PC-9 (cell line): Measurements from ENCODE around the gene NKAIN2. TPM values are rescaled to one million over a fixed set of nuclear protein-coding genes. Genes with fewer than 3 reads are reported as not detected.

Experiments
- BruUV-seq: library from RNA; stranded (reverse); fragments of 400-500 nt; replicated peaks from 2 replicates; lab custom pipeline; 2021; lab: Mats Ljungman, UMichigan
- CTCF ChIA-PET: fragments of 300-600 bp; sonication (Branson Sonifier 250); formaldehyde crosslinking; loops from one replicate; lab custom pipeline; 2022; ENCODE audit warnings: antibody characterized with exemption; lab: Charles Lee
- POLR2A ChIA-PET: fragments of 300-600 bp; sonication (Branson Sonifier 250); formaldehyde crosslinking; loops from one replicate; lab custom pipeline; 2022; ENCODE audit warnings: antibody characterized with exemption; ENCODE audit not compliant: unreplicated experiment; lab: Charles Lee
- DNase-seq, 2 experiments: peaks; one replicate each; pipeline versions ENCODE4 v3.0.0 to v3.0.0-alpha.2; 2015 to 2022; ENCODE audit warnings: mixed read lengths in 1 of 2
- H2AFZ ChIP-seq: fragments of 200-600 bp; sonication (generic); 2 replicates; pipeline ENCODE4 v1.8.1; 2017; ENCODE audit warnings: antibody characterized with exemption
- H3F3A ChIP-seq: fragments of 200-600 bp; sonication (generic); 2 replicates; pipeline ENCODE4 v1.8.1; 2017; ENCODE audit warnings: antibody characterized with exemption, mild to moderate bottlenecking, low read depth; ENCODE audit not compliant: insufficient read depth
- H3K27ac ChIP-seq: fragments of 200-600 bp; sonication (generic); 2 replicates; pipeline ENCODE4 v1.6.1; 2016; ENCODE audit warnings: mixed run types
- H3K27me3 ChIP-seq: fragments of 200-600 bp; sonication (generic); 2 replicates; pipeline ENCODE4 v1.6.1; 2016; ENCODE audit warnings: low read depth, mixed run types; ENCODE audit not compliant: insufficient read depth
- H3K36me3 ChIP-seq: fragments of 200-600 bp; sonication (generic); 2 replicates; pipeline ENCODE4 v1.6.1; 2016; ENCODE audit warnings: low read depth, mixed run types
- H3K4me1 ChIP-seq: fragments of 200-600 bp; sonication (generic); replicated peaks from 2 replicates; pipeline ENCODE4 v1.6.1; 2016; ENCODE audit warnings: mixed run types; ENCODE audit not compliant: insufficient read depth
- H3K4me2 ChIP-seq: fragments of 200-600 bp; sonication (generic); 2 replicates; pipeline ENCODE4 v1.6.1; 2017; ENCODE audit warnings: mixed run types
- H3K4me3 ChIP-seq: fragments of 200-600 bp; sonication (generic); 2 replicates; pipeline ENCODE4 v1.6.1; 2016; ENCODE audit warnings: mixed run types
- H3K79me2 ChIP-seq: fragments of 200-600 bp; sonication (generic); 2 replicates; pipeline ENCODE4 v1.6.1; 2017; ENCODE audit warnings: low read depth, mixed run types
- H3K9me2 ChIP-seq: fragments of 200-600 bp; sonication (generic); 2 replicates; pipeline ENCODE4 v1.8.1; 2017; ENCODE audit warnings: mild to moderate bottlenecking; ENCODE audit not compliant: insufficient read depth
- H3K9me3 ChIP-seq: fragments of 200-600 bp; sonication (generic); 2 replicates; pipeline ENCODE4 v1.8.1; 2016; ENCODE audit warnings: low read depth; ENCODE audit not compliant: insufficient read depth
- H4K20me1 ChIP-seq: fragments of 200-600 bp; sonication (generic); 2 replicates; pipeline ENCODE4 v1.8.1; 2017; ENCODE audit not compliant: insufficient read depth
- CTCF ChIP-seq: fragments of 200-600 bp; sonication (generic); conservative IDR thresholded peaks from 2 replicates; pipeline ENCODE4 v1.6.1; 2017; ENCODE audit warnings: mixed run types, antibody characterized with exemption, mild to moderate bottlenecking, moderate library complexity
- EZH2 ChIP-seq: fragments of 200-600 bp; sonication (generic); IDR thresholded peaks from 2 replicates; pipeline ENCODE4 v1.8.0; 2017; ENCODE audit warnings: antibody characterized with exemption, low read depth
- intact Hi-C: fragments of 100-400 bp; cut with micrococcal nuclease; formaldehyde crosslinking; loops from one replicate; pipeline ENCODE4 v1.10.0; 2022; ENCODE audit not compliant: unreplicated experiment
- total RNA-seq: library from RNA; stranded (reverse); gene quantifications from 2 replicates; pipeline ENCODE4 v1.2.3, GENCODE V29; 2021

NKAIN2 gene
- total RNA-seq, 1 experiment from 2014 or later, result not detected

- Histone ChIP-seq H3F3A (no peaks in the 10 kb centered on the region), H3K27ac (no peak overlapping the region), H3K9me2 (no peaks in the 10 kb centered on the region; the same call in 1 of the 2 replicates), H3K79me2 (no peaks in the 10 kb centered on the region), H3K4me2 (no peak overlapping the region), H3K36me3 (no peaks in the 10 kb centered on the region), H3K4me3 (no peak overlapping the region), H4K20me1 (no peaks in the 10 kb centered on the region), H2AFZ (no peak overlapping the region), H3K9me3 (no peaks in the 10 kb centered on the region), H3K4me1 (no peaks in the 10 kb centered on the region), H3K27me3 (no peaks in the 10 kb centered on the region)
- POLR2A ChIA-PET, result interaction anchor here (0.6 kb wide), 1 partner anchor 407 kb away, joined by 6 read pairs; no protein-coding TSS in a partner anchor
- CTCF ChIA-PET, result no interaction called here
- TF ChIP-seq CTCF (no peak), EZH2 (no peak)
- BruUV-seq, result no TSS peak
- no peak for DNase-seq
- intact Hi-C loops, result no loop called here
Observed at GRCh38 chr6:124076336-124077048, 272.8 kb downstream of the NKAIN2 start.

GRCh38 chr6:124078169-124078568 lies 274.5 kb downstream of the NKAIN2 start:
- no peak overlapping the region for H2AFZ ChIP-seq
- no peaks in the 10 kb centered on the region for H3K36me3 ChIP-seq
- H3K4me3 ChIP-seq, result no peak overlapping the region
- POLR2A ChIA-PET, result no interaction called here
- no peaks in the 10 kb centered on the region for H3K4me1 ChIP-seq
- no TSS peak for BruUV-seq
- TF ChIP-seq EZH2 (no peak), CTCF (no peak)
- H3K9me2 ChIP-seq, result no peaks in the 10 kb centered on the region; the same call in 1 of the 2 replicates
- DNase-seq, result no peak
- H3K9me3 ChIP-seq, result no peaks in the 10 kb centered on the region
- H3K4me2 ChIP-seq, result no peak overlapping the region
- no peaks in the 10 kb centered on the region for H3K79me2 ChIP-seq
- intact Hi-C loops, result no loop called here
- H3K27me3 ChIP-seq, result no peaks in the 10 kb centered on the region
- H3F3A ChIP-seq, result no peaks in the 10 kb centered on the region
- CTCF ChIA-PET, result no interaction called here
- no peaks in the 10 kb centered on the region for H4K20me1 ChIP-seq
- H3K27ac ChIP-seq, result no peak overlapping the region

- H3K27ac ChIP-seq, result no peak overlapping the region
- H3F3A ChIP-seq, result no peaks in the 10 kb centered on the region
- no peak overlapping the region for H2AFZ ChIP-seq
- no peak overlapping the region for H3K4me3 ChIP-seq
- BruUV-seq, result no TSS peak
- TF ChIP-seq EZH2 (no peak), CTCF (no peak)
- H3K4me2 ChIP-seq, result no peak overlapping the region
- H3K9me3 ChIP-seq, result no peaks in the 10 kb centered on the region
- no peak for DNase-seq
- H3K36me3 ChIP-seq, result no peaks in the 10 kb centered on the region
- no peaks in the 10 kb centered on the region for H3K27me3 ChIP-seq
- H3K9me2 ChIP-seq, result no peaks in the 10 kb centered on the region
- no peaks in the 10 kb centered on the region for H3K79me2 ChIP-seq
- H4K20me1 ChIP-seq, result no peaks in the 10 kb centered on the region
- POLR2A ChIA-PET, result no interaction called here
- no peaks in the 10 kb centered on the region for H3K4me1 ChIP-seq
- intact Hi-C loops, result no loop called here
- CTCF ChIA-PET, result no interaction called here
Observed at GRCh38 chr6:124080483-124080882, 276.8 kb downstream of the NKAIN2 start.
